Memory B cell (primary cell): ENCODE measurements around the gene PEBP1.

Source experiments
- ATAC-seq: fragments of 150-1000 bp; cut with Tn5 transposase; 2 replicates; pipeline ENCODE4 v1.10.0; 2021; ENCODE audit warnings: low read depth, mild to moderate bottlenecking, moderate library complexity
- DNase-seq, 2 donors: peaks; one replicate each; pipeline ENCODE4 v3.0.0; 2022; ENCODE audit warnings: low spot score in 2 of 2
- H3K27ac Mint-ChIP-seq: one replicate; pipeline ENCODE4 v1.8.0; 2022; ENCODE audit warnings: mild to moderate bottlenecking, moderate library complexity, mixed read lengths
- H3K27me3 Mint-ChIP-seq: one replicate; pipeline ENCODE4 v1.8.0; 2022; ENCODE audit warnings: mixed read lengths
- H3K36me3 Mint-ChIP-seq: one replicate; pipeline ENCODE4 v1.8.0; 2022; ENCODE audit warnings: mild to moderate bottlenecking, mixed read lengths
- H3K4me1 Mint-ChIP-seq: one replicate; pipeline ENCODE4 v1.8.0; 2022; ENCODE audit warnings: mixed read lengths
- H3K4me3 Mint-ChIP-seq: one replicate; pipeline ENCODE4 v1.8.0; 2022; ENCODE audit warnings: mild to moderate bottlenecking, moderate library complexity, mixed read lengths
- H3K9me3 Mint-ChIP-seq: one replicate; pipeline ENCODE4 v1.8.0; 2022; ENCODE audit warnings: mixed read lengths

PEBP1 gene

GRCh38 chr12:118193477-118193876 is 57.6 kb downstream of the PEBP1 start:
- Mint-ChIP-seq H3K36me3 (peaks cover 23% of the 10 kb centered on the region), H3K27me3 (no peaks in the 10 kb centered on the region), H3K4me3 (no peak overlapping the region), H3K27ac (no peak overlapping the region), H3K4me1 (no peaks in the 10 kb centered on the region), H3K9me3 (no peaks in the 10 kb centered on the region)
- no peak for ATAC-seq
- DNase-seq, result no peak

GRCh38 chr12:118193958-118194357 is 58.0 kb downstream of the PEBP1 start:
- ATAC-seq, result no peak
- H3K27ac Mint-ChIP-seq, result no peak overlapping the region

More at GRCh38 chr12:118193958-118194357, 58.0 kb downstream of the PEBP1 start:
- H3K4me3 Mint-ChIP-seq, result no peak overlapping the region
- no peaks in the 10 kb centered on the region for H3K27me3 Mint-ChIP-seq
- H3K4me1 Mint-ChIP-seq, result no peaks in the 10 kb centered on the region
- no peak for DNase-seq
- no peaks in the 10 kb centered on the region for H3K9me3 Mint-ChIP-seq
- H3K36me3 Mint-ChIP-seq, result peaks cover 23% of the 10 kb centered on the region
